22Rv1 (cell line): ENCODE results near the gene TEAD3.
"Not testable (repeated sequence)": the region's sequence is repeated elsewhere in the genome, so short reads cannot be mapped to it uniquely, and the experiment has no call there.

Experiments used
- H3K27ac ChIP-seq: fragments of 450-650 bp; 2 replicates; pipeline ENCODE4 v1.5.1; 2017
- ZFX ChIP-seq: fragments of 450-650 bp; IDR thresholded peaks from 2 replicates; pipeline ENCODE4 v1.6.1; 2017; ENCODE audit warnings: antibody characterized with exemption, borderline replicate concordance
- TF ChIP-seq, protein P1 (sequence below): fragments of 450-650 bp; IDR thresholded peaks from 2 replicates; pipeline ENCODE4 v1.5.1; 2017; ENCODE audit warnings: mild to moderate bottlenecking

The TEAD3 gene

DNA sequence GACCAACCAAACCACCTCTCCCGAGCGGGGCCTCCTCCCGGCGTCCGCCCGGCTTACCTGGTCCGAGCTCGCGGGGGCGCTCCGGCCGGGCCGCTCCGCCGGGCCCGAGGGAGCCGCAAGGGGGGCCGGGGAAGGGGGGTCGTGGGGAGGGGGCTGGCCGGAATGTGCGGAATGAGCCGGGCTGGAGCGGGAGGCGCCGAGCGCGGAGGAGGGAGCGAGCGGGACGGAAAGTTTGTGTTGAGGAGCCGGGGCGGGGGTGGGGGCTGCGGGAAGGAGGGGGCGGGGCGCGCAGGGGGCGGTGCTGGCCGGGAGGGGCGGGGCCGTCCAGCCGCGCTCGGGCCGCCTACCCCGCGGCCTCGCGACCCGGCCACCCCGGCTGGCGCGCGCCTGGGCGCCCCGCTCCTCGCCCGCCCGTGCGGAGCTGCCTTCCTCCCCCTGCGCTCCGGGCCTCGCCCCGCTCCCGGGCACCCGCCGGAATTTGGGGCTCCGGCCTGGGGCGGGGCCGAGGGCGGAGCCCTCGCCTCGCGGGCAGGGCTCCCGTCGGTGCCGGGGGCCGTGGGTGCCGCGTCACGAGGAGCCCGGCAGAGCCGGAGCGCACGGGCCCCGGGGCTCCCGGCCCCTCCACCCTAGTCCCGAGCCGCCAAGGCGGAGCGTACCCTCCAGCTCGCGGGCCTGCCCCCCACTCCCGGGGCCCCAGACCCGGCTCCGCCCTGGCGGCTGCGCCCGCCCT lies at the start of gene TEAD3:
TSS of gene TEAD3 (minus strand) at position 239 of the 730 bp plus-strand sequence.
- H3K27ac ChIP-seq = peak within 1 kb of the TSS; percentile 60
- TF ChIP-seq ZFX = no peak
- TF ChIP-seq, protein P1, sequence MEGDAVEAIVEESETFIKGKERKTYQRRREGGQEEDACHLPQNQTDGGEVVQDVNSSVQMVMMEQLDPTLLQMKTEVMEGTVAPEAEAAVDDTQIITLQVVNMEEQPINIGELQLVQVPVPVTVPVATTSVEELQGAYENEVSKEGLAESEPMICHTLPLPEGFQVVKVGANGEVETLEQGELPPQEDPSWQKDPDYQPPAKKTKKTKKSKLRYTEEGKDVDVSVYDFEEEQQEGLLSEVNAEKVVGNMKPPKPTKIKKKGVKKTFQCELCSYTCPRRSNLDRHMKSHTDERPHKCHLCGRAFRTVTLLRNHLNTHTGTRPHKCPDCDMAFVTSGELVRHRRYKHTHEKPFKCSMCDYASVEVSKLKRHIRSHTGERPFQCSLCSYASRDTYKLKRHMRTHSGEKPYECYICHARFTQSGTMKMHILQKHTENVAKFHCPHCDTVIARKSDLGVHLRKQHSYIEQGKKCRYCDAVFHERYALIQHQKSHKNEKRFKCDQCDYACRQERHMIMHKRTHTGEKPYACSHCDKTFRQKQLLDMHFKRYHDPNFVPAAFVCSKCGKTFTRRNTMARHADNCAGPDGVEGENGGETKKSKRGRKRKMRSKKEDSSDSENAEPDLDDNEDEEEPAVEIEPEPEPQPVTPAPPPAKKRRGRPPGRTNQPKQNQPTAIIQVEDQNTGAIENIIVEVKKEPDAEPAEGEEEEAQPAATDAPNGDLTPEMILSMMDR = peak; percentile 46

DNA sequence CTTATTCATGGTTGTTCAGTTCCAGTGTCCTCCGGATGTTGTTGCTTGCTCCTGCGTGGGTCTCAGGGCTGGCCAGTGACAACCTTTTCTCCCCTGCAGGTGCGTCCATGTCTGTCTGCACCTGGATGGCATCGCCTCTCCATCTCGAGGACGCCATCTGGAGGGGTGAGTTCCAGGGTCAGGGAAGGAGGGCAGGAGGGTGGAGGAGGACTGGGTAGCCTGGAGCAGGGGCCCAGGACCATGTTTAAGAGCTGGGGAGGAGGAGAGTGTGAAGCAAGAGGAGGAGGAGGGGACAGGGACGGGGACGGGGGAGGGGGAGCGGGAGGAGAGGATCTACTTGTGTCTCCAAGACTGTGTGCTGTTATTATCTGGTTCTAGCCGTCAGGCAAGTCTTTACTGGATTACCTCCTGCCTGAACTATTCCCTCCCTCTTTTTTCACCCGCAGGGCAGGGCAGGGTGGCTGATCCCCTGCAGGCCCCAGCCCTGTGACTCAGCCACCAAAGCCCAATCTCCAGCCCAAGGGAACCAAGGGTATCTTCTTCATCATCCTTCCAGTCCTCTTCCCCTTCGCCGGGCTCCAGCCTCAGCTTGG lies 48.0 kb upstream of the TEAD3 start:
- no peak overlapping the region for H3K27ac ChIP-seq
- TF ChIP-seq, protein P1 = no peak
- TF ChIP-seq ZFX = no peak

DNA sequence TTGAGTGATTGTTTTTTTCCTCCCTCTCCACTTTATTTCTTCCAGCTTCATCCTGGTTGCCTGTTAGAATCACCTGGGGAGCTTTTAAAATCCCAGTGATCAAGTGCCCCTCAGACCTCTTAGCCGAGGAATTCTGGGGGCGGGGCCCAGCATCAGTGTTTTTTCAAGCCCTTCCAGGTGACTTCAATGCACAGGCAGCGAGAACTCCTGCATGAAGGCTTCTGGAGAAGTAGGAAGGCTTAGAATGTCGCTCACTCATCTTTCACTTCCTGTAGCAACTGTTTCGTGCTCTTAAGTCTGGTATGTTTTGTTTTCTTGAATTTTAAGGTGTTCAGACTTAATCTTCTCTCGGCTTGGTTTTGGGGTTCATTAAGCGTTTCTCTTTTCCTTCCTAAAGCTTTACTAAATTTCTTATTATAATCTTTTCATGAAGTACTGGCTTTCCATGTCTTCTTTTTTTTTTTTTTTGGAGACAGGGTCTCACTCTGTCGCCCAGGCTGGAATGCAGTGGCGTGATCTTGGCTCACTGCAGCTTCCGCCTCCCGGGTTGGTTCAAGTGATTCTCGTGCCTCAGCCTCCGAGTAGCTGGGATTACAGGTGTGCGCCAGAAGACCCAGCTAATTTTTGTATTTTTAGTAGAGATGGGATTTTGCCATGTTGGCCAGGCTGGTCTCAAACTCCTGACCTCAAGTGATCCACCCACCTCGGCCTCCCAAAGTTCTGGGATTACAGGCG lies 46.7 kb upstream of the TEAD3 start:
- TF ChIP-seq, protein P1 = no peak
- no peak for TF ChIP-seq ZFX

DNA sequence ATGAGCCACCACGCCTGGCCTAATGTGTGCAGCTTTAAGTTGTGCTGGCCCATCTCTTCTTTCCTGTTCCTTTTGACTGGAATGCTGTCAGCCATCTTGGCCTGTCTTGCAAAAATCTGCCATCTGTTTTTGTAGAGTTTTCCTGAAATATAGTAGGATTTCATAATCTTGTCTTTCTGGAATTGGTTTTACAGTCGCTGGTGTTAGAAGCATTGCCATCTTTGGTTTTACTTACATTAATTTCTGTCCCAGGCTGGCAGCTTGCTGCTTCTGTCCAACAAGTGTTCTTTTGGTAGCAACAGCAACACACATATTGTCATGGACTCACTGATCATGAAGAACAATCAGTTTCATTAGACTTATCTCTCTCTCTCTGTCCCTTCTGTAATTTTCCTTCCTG lies 45.0 kb upstream of the TEAD3 start:
- no peak overlapping the region for H3K27ac ChIP-seq
- no peak for TF ChIP-seq ZFX
- TF ChIP-seq, protein P1 = no peak

More for the DNA sequence above, 46.7 kb upstream of the TEAD3 start:
- no peak overlapping the region for H3K27ac ChIP-seq

DNA sequence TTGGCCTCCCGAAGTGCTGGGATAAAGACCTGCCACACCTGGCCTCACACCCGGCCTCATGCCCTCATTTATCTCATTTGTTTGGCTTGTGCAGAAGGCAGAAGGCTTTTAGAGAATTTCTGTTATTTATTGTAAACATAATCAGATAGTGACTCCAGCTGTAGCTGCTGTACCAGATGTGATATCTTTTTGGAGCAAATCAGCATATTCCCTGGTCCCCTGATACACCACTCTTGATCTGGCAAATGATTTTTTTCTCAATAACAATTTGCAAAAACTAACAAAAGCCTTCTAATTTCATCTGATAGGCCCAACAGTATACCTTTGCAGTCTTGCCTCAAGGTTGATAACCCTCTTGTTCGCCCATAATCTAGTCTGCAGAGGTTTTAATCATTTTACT lies 42.3 kb upstream of the TEAD3 start:
- no peak overlapping the region for H3K27ac ChIP-seq
- TF ChIP-seq ZFX = no peak
- TF ChIP-seq, protein P1 = no peak

DNA sequence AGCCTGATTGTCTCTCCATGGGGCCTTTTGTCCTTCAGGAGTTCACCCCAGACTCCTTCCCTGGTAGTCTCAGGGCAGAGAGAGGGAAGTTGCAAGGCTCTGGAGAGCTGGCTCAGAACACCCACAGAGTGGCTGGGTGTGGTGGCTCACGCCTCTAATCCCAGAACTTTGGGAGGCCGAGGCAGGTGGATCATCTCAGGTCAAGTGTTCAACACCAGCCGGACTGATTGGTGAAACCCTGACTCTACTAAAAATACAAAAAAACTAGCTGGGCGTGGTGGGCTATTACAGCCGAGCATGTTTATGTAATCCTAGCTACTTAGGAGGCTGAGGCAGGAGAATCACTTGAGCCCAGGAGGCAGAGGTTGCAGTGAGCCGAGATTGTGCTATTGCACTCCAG lies 39.0 kb upstream of the TEAD3 start:
- H3K27ac ChIP-seq = not testable (repeated sequence)

DNA sequence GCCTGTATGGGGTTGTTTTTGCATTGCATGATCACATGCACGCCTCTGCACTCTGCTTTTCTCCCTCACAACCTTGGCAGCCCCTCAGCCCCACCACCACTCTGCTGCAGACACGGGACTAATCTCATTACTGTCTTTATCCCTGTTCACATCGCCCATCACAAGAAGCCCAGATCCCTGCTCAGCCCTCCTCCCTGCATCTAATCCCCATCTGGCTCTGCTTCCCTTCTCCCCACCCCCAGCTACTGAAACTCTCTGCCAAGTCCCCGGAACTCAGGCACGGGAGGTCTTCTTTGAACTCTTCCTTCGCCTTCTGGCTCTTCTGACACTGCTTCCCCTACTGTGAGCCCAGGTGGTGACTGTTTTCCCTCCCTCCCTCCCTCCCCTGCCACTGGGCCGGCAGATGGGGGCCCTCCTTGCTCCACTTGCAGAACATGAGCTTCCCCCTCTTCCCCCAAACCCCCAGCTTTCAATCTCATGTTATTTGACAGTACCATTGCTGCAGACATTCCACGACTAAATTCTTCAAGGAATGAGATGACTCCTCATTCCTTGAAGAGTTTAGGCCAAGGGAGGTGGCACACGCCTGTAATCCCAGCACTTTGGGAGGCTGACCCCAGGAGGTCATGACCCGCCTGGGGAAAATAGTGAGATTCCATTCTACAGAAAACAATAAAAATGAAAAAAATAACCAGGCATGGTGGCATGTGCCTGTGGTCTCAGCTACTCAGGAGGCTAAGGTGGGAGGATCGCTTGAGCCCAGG lies 37.7 kb upstream of the TEAD3 start:
- H3K27ac ChIP-seq = no peak overlapping the region

More for the DNA sequence above, 37.7 kb upstream of the TEAD3 start:
- no peak for TF ChIP-seq ZFX
- TF ChIP-seq, protein P1 = no peak
